ENCODE results near the gene PAFAH1B1.

PAFAH1B1 gene

GRCh38 chr17:2718150-2718938 is 124.9 kb downstream of the PAFAH1B1 start:
- Histone ChIP-seq H3K4me3 (replicated peaks; ENCODE audit: insufficient read depth, low read length) (no peak overlapping the region), H3K27ac (replicated peaks) (no peak overlapping the region), H3K27me3 (ENCODE audit: insufficient read depth, poor library complexity, severe bottlenecking) (no peaks in the 10 kb centered on the region)
- no peak for DNase-seq (ENCODE audit: low read depth in 1 of 2, low spot score in 1 of 2)
- TF ChIP-seq REST (IDR thresholded peaks at IDR 0.05; ENCODE audit: insufficient replicate concordance, low read depth), result no peak
- TF ChIP-seq GABPA (IDR thresholded peaks at IDR 0.05; ENCODE audit: low read depth), result no peak
- no peak for TF ChIP-seq SPI1 (IDR thresholded peaks at IDR 0.05; ENCODE audit: borderline replicate concordance, low read depth)
- TF ChIP-seq CTCF (IDR thresholded peaks at IDR 0.05; ENCODE audit: insufficient read depth, low read length), result no peak
- no peak for TF ChIP-seq POLR2AphosphoS5 (IDR thresholded peaks at IDR 0.05; ENCODE audit: low read depth)

- Histone ChIP-seq H3K27ac (replicated peaks) (no peak overlapping the region), H3K27me3 (ENCODE audit: insufficient read depth, poor library complexity, severe bottlenecking) (no peaks in the 10 kb centered on the region), H3K4me3 (replicated peaks; ENCODE audit: insufficient read depth, low read length) (no peak overlapping the region)
- DNase-seq (ENCODE audit: low read depth in 1 of 2, low spot score in 1 of 2), result no peak
- TF ChIP-seq GABPA (IDR thresholded peaks at IDR 0.05; ENCODE audit: low read depth) (no peak), SPI1 (IDR thresholded peaks at IDR 0.05; ENCODE audit: borderline replicate concordance, low read depth) (no peak), POLR2AphosphoS5 (IDR thresholded peaks at IDR 0.05; ENCODE audit: low read depth) (no peak), REST (IDR thresholded peaks at IDR 0.05; ENCODE audit: insufficient replicate concordance, low read depth) (no peak), CTCF (IDR thresholded peaks at IDR 0.05; ENCODE audit: insufficient read depth, low read length) (no peak)
Measured at GRCh38 chr17:2719861-2720260, 126.4 kb downstream of the PAFAH1B1 start.

- Histone ChIP-seq H3K4me3 (replicated peaks; ENCODE audit: insufficient read depth, low read length) (no peak overlapping the region), H3K27me3 (ENCODE audit: insufficient read depth, poor library complexity, severe bottlenecking) (no peaks in the 10 kb centered on the region), H3K27ac (replicated peaks) (no peak overlapping the region)
- no peak for DNase-seq (ENCODE audit: low read depth in 1 of 2, low spot score in 1 of 2)
- no peak for TF ChIP-seq POLR2AphosphoS5 (IDR thresholded peaks at IDR 0.05; ENCODE audit: low read depth)
- TF ChIP-seq GABPA (IDR thresholded peaks at IDR 0.05; ENCODE audit: low read depth), result no peak
- no peak for TF ChIP-seq CTCF (IDR thresholded peaks at IDR 0.05; ENCODE audit: insufficient read depth, low read length)
- no peak for TF ChIP-seq SPI1 (IDR thresholded peaks at IDR 0.05; ENCODE audit: borderline replicate concordance, low read depth)
- no peak for TF ChIP-seq REST (IDR thresholded peaks at IDR 0.05; ENCODE audit: insufficient replicate concordance, low read depth)
Measured at GRCh38 chr17:2721603-2722002, 128.1 kb downstream of the PAFAH1B1 start.
